ENCODE results near the gene LSS. TPM values are rescaled to one million over a fixed set of nuclear protein-coding genes. Genes with fewer than 3 reads are reported as not detected.
A peak's percentile ranks its signal among the peaks of the same experiment; 100 is the strongest.

The LSS gene
- total and polyA plus RNA-seq, 2 of the 8 experiments (the other 6 are each of a cell fraction or from before 2014, with no cell fraction given), result 96.1 to 123 TPM

GRCh38 chr21:46153247-46154154 lies 75.1 kb downstream of the LSS start (continued):
- TF ChIP-seq CBX5 (IDR thresholded peaks at IDR 0.05; ENCODE audit: low read depth, low read length) (no peak), POLR2AphosphoS5 (IDR thresholded peaks at IDR 0.05; ENCODE audit: low read depth, low read length) (no peak), JUND (IDR thresholded peaks at IDR 0.05; ENCODE audit: low read length) (0 out of 2 replicates have a peak, but pooled peaks have one; percentile 13), SIN3A (conservative IDR thresholded peaks at IDR 0.05 in 1 of 2, IDR thresholded peaks at IDR 0.05 in 1 of 2; ENCODE audit: low read depth in 1 of 2, low read length in 2 of 2) (no peak), E2F6 (IDR thresholded peaks at IDR 0.05) (no peak), PHF8 (conservative IDR thresholded peaks at IDR 0.05; ENCODE audit: low read depth, low read length) (no peak), TAF1 (IDR thresholded peaks at IDR 0.05; ENCODE audit: low read depth, low read length) (0 out of 2 replicates have a peak, but pooled peaks have one; percentile 28)

Measured in H1 (cell line).